ENCODE measurements around the gene RAB38.

GRCh38 chr11:88089134-88089533, 86.1 kb downstream of the RAB38 start:
- TF ChIP-seq, protein P1, sequence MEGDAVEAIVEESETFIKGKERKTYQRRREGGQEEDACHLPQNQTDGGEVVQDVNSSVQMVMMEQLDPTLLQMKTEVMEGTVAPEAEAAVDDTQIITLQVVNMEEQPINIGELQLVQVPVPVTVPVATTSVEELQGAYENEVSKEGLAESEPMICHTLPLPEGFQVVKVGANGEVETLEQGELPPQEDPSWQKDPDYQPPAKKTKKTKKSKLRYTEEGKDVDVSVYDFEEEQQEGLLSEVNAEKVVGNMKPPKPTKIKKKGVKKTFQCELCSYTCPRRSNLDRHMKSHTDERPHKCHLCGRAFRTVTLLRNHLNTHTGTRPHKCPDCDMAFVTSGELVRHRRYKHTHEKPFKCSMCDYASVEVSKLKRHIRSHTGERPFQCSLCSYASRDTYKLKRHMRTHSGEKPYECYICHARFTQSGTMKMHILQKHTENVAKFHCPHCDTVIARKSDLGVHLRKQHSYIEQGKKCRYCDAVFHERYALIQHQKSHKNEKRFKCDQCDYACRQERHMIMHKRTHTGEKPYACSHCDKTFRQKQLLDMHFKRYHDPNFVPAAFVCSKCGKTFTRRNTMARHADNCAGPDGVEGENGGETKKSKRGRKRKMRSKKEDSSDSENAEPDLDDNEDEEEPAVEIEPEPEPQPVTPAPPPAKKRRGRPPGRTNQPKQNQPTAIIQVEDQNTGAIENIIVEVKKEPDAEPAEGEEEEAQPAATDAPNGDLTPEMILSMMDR (IDR thresholded peaks at IDR 0.05): no peak
- TF ChIP-seq POLR2A (IDR thresholded peaks at IDR 0.05): no peak

All from tibial nerve (tissue), 3 donors.